ENCODE results near the gene TXN. TPM values are rescaled to one million over a fixed set of nuclear protein-coding genes. Genes with fewer than 3 reads are reported as not detected.

The TXN gene
- total RNA-seq, 1 experiment from 2014 or later, result 446 TPM

- DNase-seq, result no peak
- H3K4me3 Mint-ChIP-seq (ENCODE audit: unreplicated experiment), result peak overlapping the region; percentile 18
- no peak overlapping the region for H3K4me3 ChIP-seq (ENCODE audit: low read depth, low read length)
- TF ChIP-seq CTCF (IDR thresholded peaks at IDR 0.05; ENCODE audit: insufficient read depth in 1 of 2, low read depth in 1 of 2, low read length in 1 of 2, severe bottlenecking in 1 of 2, unreplicated experiment in 1 of 2), result no peak
- H3K9me3 Mint-ChIP-seq (ENCODE audit: unreplicated experiment), result no peaks in the 10 kb centered on the region
- peaks cover 18% of the 10 kb centered on the region for H3K4me1 Mint-ChIP-seq (ENCODE audit: low read depth, unreplicated experiment)
- H3K27me3 ChIP-seq (replicated peaks; ENCODE audit: control insufficient read depth, insufficient read depth, low read length), result no peaks in the 10 kb centered on the region
- H3K27ac Mint-ChIP-seq (ENCODE audit: unreplicated experiment), result no peak overlapping the region
- no peaks in the 10 kb centered on the region for H3K9me3 ChIP-seq
- ChIA-PET POLR2A (no interaction called here), CTCF (no interaction called here)
- peaks cover 80% of the 10 kb centered on the region for H3K36me3 Mint-ChIP-seq (ENCODE audit: insufficient read depth, unreplicated experiment)
- no TSS peak for BruUV-seq (replicated peaks)
- H3K4me1 ChIP-seq, result peaks cover 34% of the 10 kb centered on the region
- H3K36me3 ChIP-seq (ENCODE audit: control insufficient read depth, insufficient read depth, low read length), result no peaks in the 10 kb centered on the region
- intact Hi-C loops (cut with micrococcal nuclease; ENCODE audit: unreplicated experiment), result no loop called here
- H3K27me3 Mint-ChIP-seq (ENCODE audit: insufficient read depth, unreplicated experiment), result no peaks in the 10 kb centered on the region
Measured at GRCh38 chr9:110251212-110251611, 5.1 kb downstream of the TXN start.

- H3K9me3 Mint-ChIP-seq (ENCODE audit: unreplicated experiment), result no peaks in the 10 kb centered on the region
- BruUV-seq (replicated peaks), result no TSS peak
- H3K27me3 ChIP-seq (replicated peaks; ENCODE audit: control insufficient read depth, insufficient read depth, low read length), result no peaks in the 10 kb centered on the region
- intact Hi-C loops (cut with micrococcal nuclease; ENCODE audit: unreplicated experiment), result no loop called here
- no peak overlapping the region for H3K4me3 ChIP-seq (ENCODE audit: low read depth, low read length)
- H3K36me3 ChIP-seq (ENCODE audit: control insufficient read depth, insufficient read depth, low read length), result no peaks in the 10 kb centered on the region
- H3K27me3 Mint-ChIP-seq (ENCODE audit: insufficient read depth, unreplicated experiment), result no peaks in the 10 kb centered on the region
- CTCF ChIA-PET, result no interaction called here
- POLR2A ChIA-PET, result no interaction called here
- H3K4me1 ChIP-seq, result peaks cover 34% of the 10 kb centered on the region
- peaks cover 83% of the 10 kb centered on the region for H3K36me3 Mint-ChIP-seq (ENCODE audit: insufficient read depth, unreplicated experiment)
- H3K27ac Mint-ChIP-seq (ENCODE audit: unreplicated experiment), result no peak overlapping the region
- TF ChIP-seq CTCF (IDR thresholded peaks at IDR 0.05; ENCODE audit: insufficient read depth in 1 of 2, low read depth in 1 of 2, low read length in 1 of 2, severe bottlenecking in 1 of 2, unreplicated experiment in 1 of 2), result no peak
- H3K4me1 Mint-ChIP-seq (ENCODE audit: low read depth, unreplicated experiment), result peaks cover 18% of the 10 kb centered on the region
- H3K4me3 Mint-ChIP-seq (ENCODE audit: unreplicated experiment), result peak overlapping the region; percentile 14
- H3K9me3 ChIP-seq, result no peaks in the 10 kb centered on the region
- no peak for DNase-seq
Measured at GRCh38 chr9:110249603-110250002, 6.7 kb downstream of the TXN start.

GRCh38 chr9:110248361-110248760 is 7.9 kb downstream of the TXN start:
- intact Hi-C loops (cut with micrococcal nuclease; ENCODE audit: unreplicated experiment), result no loop called here
- CTCF ChIA-PET, result no interaction called here
- H3K36me3 Mint-ChIP-seq (ENCODE audit: insufficient read depth, unreplicated experiment), result peaks cover 74% of the 10 kb centered on the region

More at GRCh38 chr9:110248361-110248760, 7.9 kb downstream of the TXN start:
- no peaks in the 10 kb centered on the region for H3K9me3 ChIP-seq
- no peak overlapping the region for H3K27ac Mint-ChIP-seq (ENCODE audit: unreplicated experiment)
- H3K27me3 Mint-ChIP-seq (ENCODE audit: insufficient read depth, unreplicated experiment), result no peaks in the 10 kb centered on the region
- no peak for TF ChIP-seq CTCF (IDR thresholded peaks at IDR 0.05; ENCODE audit: insufficient read depth in 1 of 2, low read depth in 1 of 2, low read length in 1 of 2, severe bottlenecking in 1 of 2, unreplicated experiment in 1 of 2)
- peaks cover 18% of the 10 kb centered on the region for H3K4me1 Mint-ChIP-seq (ENCODE audit: low read depth, unreplicated experiment)
- no TSS peak for BruUV-seq (replicated peaks)
- POLR2A ChIA-PET, result no interaction called here
- DNase-seq, result no peak
- no peaks in the 10 kb centered on the region for H3K27me3 ChIP-seq (replicated peaks; ENCODE audit: control insufficient read depth, insufficient read depth, low read length)
- H3K9me3 Mint-ChIP-seq (ENCODE audit: unreplicated experiment), result no peaks in the 10 kb centered on the region
- no peak overlapping the region for H3K4me3 Mint-ChIP-seq (ENCODE audit: unreplicated experiment)
- H3K4me3 ChIP-seq (ENCODE audit: low read depth, low read length), result no peak overlapping the region
- H3K4me1 ChIP-seq, result peaks cover 29% of the 10 kb centered on the region
- H3K36me3 ChIP-seq (ENCODE audit: control insufficient read depth, insufficient read depth, low read length), result no peaks in the 10 kb centered on the region

All from Caco-2 (cell line).